ACC112 (cell line): ENCODE results near the gene CLCA2.
A peak's percentile ranks its signal among the peaks of the same experiment; 100 is the strongest.

ENCODE experiments used
- H2AFZ ChIP-seq: fragments of 200-600 bp; sonication (generic); one replicate; pipeline ENCODE4 v1.6.0; 2017; ENCODE audit warnings: antibody characterized with exemption, low read length; ENCODE audit not compliant: unreplicated experiment
- H3K27ac ChIP-seq: fragments of 200-600 bp; sonication (generic); 2 replicates; pipeline ENCODE4 v1.5.1; 2014; ENCODE audit warnings: low read depth, mild to moderate bottlenecking, antibody characterized with exemption, low read length, moderate library complexity
- H3K27me3 ChIP-seq: fragments of 200-600 bp; sonication (generic); 2 replicates; pipeline ENCODE4 v1.6.1; 2014; ENCODE audit warnings: mild to moderate bottlenecking, antibody characterized with exemption, low read length, moderate library complexity, mixed read lengths; ENCODE audit not compliant: insufficient read depth
- H3K36me3 ChIP-seq: fragments of 200-600 bp; sonication (generic); 2 replicates; pipeline ENCODE4 v1.6.1; 2016; ENCODE audit warnings: mild to moderate bottlenecking, antibody characterized with exemption, low read length, moderate library complexity, mixed read lengths; ENCODE audit not compliant: insufficient read depth
- H3K4me1 ChIP-seq: fragments of 200-600 bp; sonication (generic); one replicate; pipeline ENCODE4 v1.6.1; 2016; ENCODE audit warnings: low read length, mixed read lengths; ENCODE audit not compliant: insufficient read depth, unreplicated experiment, control insufficient read depth
- H3K4me3 ChIP-seq: fragments of 200-600 bp; sonication (generic); 2 replicates; pipeline ENCODE4 v1.5.1; 2014; ENCODE audit warnings: mild to moderate bottlenecking, low read depth, low read length
- H3K79me2 ChIP-seq: fragments of 200-600 bp; sonication (generic); one replicate; pipeline ENCODE4 v1.6.0; 2016; ENCODE audit warnings: low read length; ENCODE audit not compliant: control insufficient read depth, unreplicated experiment, insufficient read depth

CLCA2 gene

GRCh38 chr1:86423873-86424272 lies at the start of gene CLCA2:
CLCA2 (plus strand) TSS chr1:86424171; CDS start chr1:86424248, 77 bp downstream.
- Histone ChIP-seq H3K36me3 (no peaks in the 10 kb centered on the region), H3K4me3 (no peak within 1 kb of the TSS), H3K27ac (no peak within 1 kb of the TSS), H2AFZ (no peak within 1 kb of the TSS), H3K4me1 (peaks cover 19% of the 10 kb centered on the region), H3K79me2 (no peaks in the 10 kb centered on the region), H3K27me3 (no peaks in the 10 kb centered on the region)

- no peaks in the 10 kb centered on the region for H3K27me3 ChIP-seq
Measured at GRCh38 chr1:86375688-86376087, 48.3 kb upstream of the CLCA2 start.

GRCh38 chr1:86377341-86377740 lies 46.6 kb upstream of the CLCA2 start:
- H3K27ac ChIP-seq: no peak overlapping the region
- no peaks in the 10 kb centered on the region for H3K79me2 ChIP-seq
- no peaks in the 10 kb centered on the region for H3K27me3 ChIP-seq
- no peak overlapping the region for H2AFZ ChIP-seq
- peaks cover 11% of the 10 kb centered on the region for H3K4me1 ChIP-seq
- H3K36me3 ChIP-seq: peaks cover 28% of the 10 kb centered on the region
- H3K4me3 ChIP-seq: no peak overlapping the region

More at GRCh38 chr1:86375688-86376087, 48.3 kb upstream of the CLCA2 start:
- H3K27ac ChIP-seq: no peak overlapping the region
- H2AFZ ChIP-seq: no peak overlapping the region
- H3K79me2 ChIP-seq: no peaks in the 10 kb centered on the region
- H3K4me3 ChIP-seq: no peak overlapping the region
- no peaks in the 10 kb centered on the region for H3K4me1 ChIP-seq
- H3K36me3 ChIP-seq: peaks cover 28% of the 10 kb centered on the region

GRCh38 chr1:86378813-86379212 lies 45.2 kb upstream of the CLCA2 start:
- Histone ChIP-seq H3K4me1 (peaks cover 22% of the 10 kb centered on the region), H3K36me3 (peaks cover 21% of the 10 kb centered on the region), H3K27me3 (no peaks in the 10 kb centered on the region), H2AFZ (no peak overlapping the region), H3K4me3 (no peak overlapping the region), H3K27ac (no peak overlapping the region), H3K79me2 (peaks cover 6% of the 10 kb centered on the region)

- H3K27me3 ChIP-seq: no peaks in the 10 kb centered on the region
Measured at GRCh38 chr1:86380257-86380861, 43.6 kb upstream of the CLCA2 start.

GRCh38 chr1:86381223-86381622 lies 42.7 kb upstream of the CLCA2 start:
- peak overlapping the region; percentile 56 for H3K4me3 ChIP-seq
- H3K4me1 ChIP-seq: peaks cover 23% of the 10 kb centered on the region
- H3K27me3 ChIP-seq: no peaks in the 10 kb centered on the region
- peak overlapping the region; percentile 19 for H2AFZ ChIP-seq
- peak overlapping the region; percentile 2; the same call in 1 of the 2 replicates for H3K27ac ChIP-seq
- peaks cover 10% of the 10 kb centered on the region for H3K79me2 ChIP-seq
- peaks cover 19% of the 10 kb centered on the region for H3K36me3 ChIP-seq

More at GRCh38 chr1:86380257-86380861, 43.6 kb upstream of the CLCA2 start:
- peak overlapping the region; percentile 56 for H3K4me3 ChIP-seq
- no peak overlapping the region for H2AFZ ChIP-seq
- H3K27ac ChIP-seq: peak overlapping the region; percentile 2; the same call in 1 of the 2 replicates
- H3K79me2 ChIP-seq: peaks cover 6% of the 10 kb centered on the region
- H3K4me1 ChIP-seq: peaks cover 23% of the 10 kb centered on the region
- H3K36me3 ChIP-seq: peaks cover 21% of the 10 kb centered on the region

GRCh38 chr1:86382878-86383277 lies 41.1 kb upstream of the CLCA2 start:
- H3K4me1 ChIP-seq: peaks cover 30% of the 10 kb centered on the region
- peak overlapping the region; percentile 65 for H3K4me3 ChIP-seq
- peaks cover 6% of the 10 kb centered on the region; the same call in 1 of the 2 replicates for H3K36me3 ChIP-seq
- peak overlapping the region; percentile 73 for H2AFZ ChIP-seq
- H3K79me2 ChIP-seq: peaks cover 17% of the 10 kb centered on the region
- no peaks in the 10 kb centered on the region for H3K27me3 ChIP-seq
- peak overlapping the region; percentile 25; the same call in 1 of the 2 replicates for H3K27ac ChIP-seq

GRCh38 chr1:86387916-86388627 lies 35.9 kb upstream of the CLCA2 start:
- peaks cover 55% of the 10 kb centered on the region for H3K79me2 ChIP-seq
- H2AFZ ChIP-seq: no peak overlapping the region
- no peaks in the 10 kb centered on the region for H3K27me3 ChIP-seq
- peaks cover 38% of the 10 kb centered on the region for H3K4me1 ChIP-seq
- peak overlapping the region; percentile 59; the same call in 1 of the 2 replicates for H3K4me3 ChIP-seq
- peak overlapping the region; percentile 44 for H3K27ac ChIP-seq
- no peaks in the 10 kb centered on the region for H3K36me3 ChIP-seq

GRCh38 chr1:86388777-86389176 lies 35.2 kb upstream of the CLCA2 start:
- H3K79me2 ChIP-seq: peaks cover 57% of the 10 kb centered on the region
- no peak overlapping the region for H2AFZ ChIP-seq
- H3K4me3 ChIP-seq: peak overlapping the region; percentile 59
- no peaks in the 10 kb centered on the region for H3K27me3 ChIP-seq
- peaks cover 39% of the 10 kb centered on the region for H3K4me1 ChIP-seq
- H3K36me3 ChIP-seq: no peaks in the 10 kb centered on the region
- peak overlapping the region; percentile 44 for H3K27ac ChIP-seq

- Histone ChIP-seq H3K36me3 (no peaks in the 10 kb centered on the region), H3K79me2 (peaks cover 61% of the 10 kb centered on the region), H2AFZ (peak overlapping the region; percentile 57), H3K27ac (peak overlapping the region; percentile 44), H3K4me3 (peak overlapping the region; percentile 59), H3K27me3 (no peaks in the 10 kb centered on the region), H3K4me1 (peaks cover 43% of the 10 kb centered on the region)
Measured at GRCh38 chr1:86389307-86389706, 34.7 kb upstream of the CLCA2 start.

- H3K27ac ChIP-seq: peak overlapping the region; percentile 21
- H3K36me3 ChIP-seq: no peaks in the 10 kb centered on the region
- H3K4me3 ChIP-seq: peak overlapping the region; percentile 97
- H3K79me2 ChIP-seq: peaks cover 52% of the 10 kb centered on the region
- H3K27me3 ChIP-seq: no peaks in the 10 kb centered on the region
- H3K4me1 ChIP-seq: peaks cover 26% of the 10 kb centered on the region
- H2AFZ ChIP-seq: no peak overlapping the region
Measured at GRCh38 chr1:86394416-86394815, 29.6 kb upstream of the CLCA2 start.
